Neuronal stem cell (in vitro differentiated cells): ENCODE measurements around the gene LRRN4.

ENCODE experiments used
- DNase-seq: peaks from one replicate; pipeline ENCODE4 v3.0.0-alpha.2; 2013; ENCODE audit warnings: low spot score
- H2AFZ ChIP-seq: one replicate; pipeline ENCODE4 v1.6.1; 2013; ENCODE audit warnings: mild to moderate bottlenecking, low read length, inconsistent platforms
- H2AK5ac ChIP-seq: 2 replicates; pipeline ENCODE4 v1.6.1; 2013; ENCODE audit warnings: low read depth, mild to moderate bottlenecking, inconsistent platforms, low read length, moderate library complexity, mixed read lengths
- H2BK120ac ChIP-seq: 2 replicates; pipeline ENCODE4 v1.6.1; 2013; ENCODE audit warnings: low read depth, mild to moderate bottlenecking, inconsistent platforms, low read length, moderate library complexity, mixed read lengths
- H2BK12ac ChIP-seq: one replicate; pipeline ENCODE4 v1.6.1; 2013; ENCODE audit warnings: low read length, inconsistent platforms
- H2BK15ac ChIP-seq: 2 replicates; pipeline ENCODE4 v1.6.1; 2013; ENCODE audit warnings: mild to moderate bottlenecking, low read length, inconsistent platforms, mixed read lengths
- H2BK5ac ChIP-seq: one replicate; pipeline ENCODE4 v1.6.1; 2013; ENCODE audit warnings: inconsistent platforms, mild to moderate bottlenecking, low read length, moderate library complexity
- H3K14ac ChIP-seq: one replicate; pipeline ENCODE4 v1.6.1; 2013; ENCODE audit warnings: low read length, inconsistent platforms
- H3K18ac ChIP-seq: 2 replicates; pipeline ENCODE4 v1.6.1; 2013; ENCODE audit warnings: low read length, inconsistent platforms
- H3K23ac ChIP-seq: 2 replicates; pipeline ENCODE4 v1.6.1; 2013; ENCODE audit warnings: low read depth, mild to moderate bottlenecking, mixed read lengths, low read length, inconsistent platforms; ENCODE audit not compliant: poor library complexity
- H3K27ac ChIP-seq: replicated peaks from 3 replicates; pipeline ENCODE4 v1.5.1; 2013; ENCODE audit warnings: low read length, inconsistent platforms
- H3K27me3 ChIP-seq, 3 experiments: 2 replicates each; pipeline ENCODE4 v1.6.1; 2013; ENCODE audit warnings: low read length in 3 of 3, mild to moderate bottlenecking in 2 of 3, inconsistent platforms in 1 of 3, low read depth in 1 of 3, mixed read lengths in 1 of 3, moderate library complexity in 1 of 3; ENCODE audit not compliant: control insufficient read depth in 3 of 3, insufficient read depth in 3 of 3
- H3K36me3 ChIP-seq, 2 donors: replicated peaks in 1 of 2; 2 replicates each; pipeline ENCODE4 v1.6.1; 2013; ENCODE audit warnings: low read length in 2 of 2; ENCODE audit not compliant: control insufficient read depth in 2 of 2, insufficient read depth in 2 of 2
- H3K4ac ChIP-seq: 2 replicates; pipeline ENCODE4 v1.6.1; 2013; ENCODE audit warnings: inconsistent platforms, mild to moderate bottlenecking, low read length, moderate library complexity
- H3K4me1 ChIP-seq, 2 donors: 1 replicate in 1 of 2; 2 replicates in 1 of 2; pipeline ENCODE4 v1.6.1; 2013; ENCODE audit warnings: low read length in 2 of 2, low read depth in 1 of 2; ENCODE audit not compliant: control insufficient read depth in 2 of 2, insufficient read depth in 1 of 2
- H3K4me2 ChIP-seq: one replicate; pipeline ENCODE4 v1.6.1; 2013; ENCODE audit warnings: mild to moderate bottlenecking, low read length, inconsistent platforms; ENCODE audit not compliant: insufficient read depth, poor library complexity, severe bottlenecking
- H3K4me3 ChIP-seq, 2 donors: 2 replicates each; pipeline ENCODE4 v1.5.1; 2013; ENCODE audit warnings: low read length in 2 of 2, mild to moderate bottlenecking in 2 of 2, inconsistent platforms in 1 of 2, moderate library complexity in 1 of 2
- H3K79me1 ChIP-seq: one replicate; pipeline ENCODE4 v1.6.1; 2013; ENCODE audit warnings: low read depth, mild to moderate bottlenecking, inconsistent platforms, low read length, moderate library complexity
- H3K9ac ChIP-seq: one replicate; pipeline ENCODE4 v1.6.1; 2013; ENCODE audit warnings: mild to moderate bottlenecking, low read depth, low read length, inconsistent platforms; ENCODE audit not compliant: poor library complexity
- H3K9me3 ChIP-seq, 2 donors: replicated peaks in 1 of 2; 2 replicates each; pipeline versions ENCODE3 to v1.6.1; 2013; ENCODE audit warnings: low read length in 2 of 2, mild to moderate bottlenecking in 2 of 2, inconsistent platforms in 1 of 2, low read depth in 1 of 2, mixed read lengths in 1 of 2, moderate library complexity in 1 of 2; ENCODE audit not compliant: control insufficient read depth in 2 of 2, insufficient read depth in 1 of 2
- H4K8ac ChIP-seq: one replicate; pipeline ENCODE4 v1.6.1; 2013; ENCODE audit warnings: low read depth, mild to moderate bottlenecking, inconsistent platforms, low read length, moderate library complexity
- H4K91ac ChIP-seq: one replicate; pipeline ENCODE4 v1.6.1; 2013; ENCODE audit warnings: low read length, low read depth, mild to moderate bottlenecking, inconsistent platforms; ENCODE audit not compliant: poor library complexity
- WGBS, 2 donors: extraction: QIAGEN DNeasy Blood & Tissue Kit; methylation state at CpG; one replicate each; pipeline ENCODE4 v1.1.7; 2013; ENCODE audit warnings: missing lambda C conversion rate in 2 of 2, mixed read lengths in 1 of 2; ENCODE audit not compliant: insufficient read length in 2 of 2, insufficient replicate concordance in 1 of 2; ENCODE audit errors: extremely low coverage in 2 of 2; 5-methylcytosine and 5-hydroxymethylcytosine counted together

Gene LRRN4

GRCh38 chr20:6045566-6045965 lies 8.3 kb downstream of the LRRN4 start:
- Histone ChIP-seq H2BK12ac (no peak overlapping the region), H3K36me3 (peaks cover 8 to 17% of the 10 kb centered on the region in 2 donors), H2AK5ac (no peak overlapping the region)

GRCh38 chr20:6044115-6044514 lies 9.7 kb downstream of the LRRN4 start:
- H2BK5ac ChIP-seq = no peak overlapping the region
- no peak overlapping the region for H3K14ac ChIP-seq
- DNase-seq = no peak
- H2AFZ ChIP-seq = no peak overlapping the region
- no peak overlapping the region for H2BK12ac ChIP-seq
- H3K4ac ChIP-seq = no peak overlapping the region
- no peak overlapping the region for H3K4me2 ChIP-seq
- H3K27me3 ChIP-seq = peaks cover 0 to 5% (median 0%) of the 10 kb centered on the region in 3 experiments
- H4K8ac ChIP-seq = no peak overlapping the region
- no peaks in the 10 kb centered on the region for H3K4me1 ChIP-seq
- H3K18ac ChIP-seq = no peak overlapping the region
- peaks cover 2% of the 10 kb centered on the region for H3K79me1 ChIP-seq
- no peak overlapping the region for H2BK15ac ChIP-seq
- H3K36me3 ChIP-seq = peaks cover 8 to 32% of the 10 kb centered on the region in 2 donors
- H3K23ac ChIP-seq = no peak overlapping the region
- no CpG with 5 or more reads among the region's 2 CpGs for WGBS, 2 donors
- no peak overlapping the region for H2AK5ac ChIP-seq
- H3K9me3 ChIP-seq = no peaks in the 10 kb centered on the region
- H4K91ac ChIP-seq = no peak overlapping the region
- H2BK120ac ChIP-seq = peak overlapping the region; percentile 64
- no peak overlapping the region for H3K4me3 ChIP-seq
- no peak overlapping the region for H3K27ac ChIP-seq
- no peak overlapping the region for H3K9ac ChIP-seq

More at GRCh38 chr20:6045566-6045965, 8.3 kb downstream of the LRRN4 start:
- no peak overlapping the region for H3K27ac ChIP-seq
- peaks cover 2% of the 10 kb centered on the region for H3K79me1 ChIP-seq
- peaks cover 0 to 15% (median 6%) of the 10 kb centered on the region in 3 experiments for H3K27me3 ChIP-seq
- no peaks in the 10 kb centered on the region for H3K4me1 ChIP-seq
- no peak overlapping the region for H3K4me3 ChIP-seq
- no peak overlapping the region for H4K91ac ChIP-seq
- DNase-seq = no peak
- H3K18ac ChIP-seq = no peak overlapping the region
- H3K23ac ChIP-seq = no peak overlapping the region
- H2BK5ac ChIP-seq = no peak overlapping the region
- no peak overlapping the region for H3K4me2 ChIP-seq
- no peak overlapping the region for H4K8ac ChIP-seq
- no peak overlapping the region for H3K14ac ChIP-seq
- H2AFZ ChIP-seq = no peak overlapping the region
- no peak overlapping the region for H2BK15ac ChIP-seq
- H3K9ac ChIP-seq = no peak overlapping the region
- H3K4ac ChIP-seq = no peak overlapping the region
- H2BK120ac ChIP-seq = no peak overlapping the region
- H3K9me3 ChIP-seq = no peaks in the 10 kb centered on the region

GRCh38 chr20:6041808-6042265 lies 12.0 kb downstream of the LRRN4 start:
- no peak for DNase-seq
- H2AFZ ChIP-seq = no peak overlapping the region
- H3K4me1 ChIP-seq = peaks cover 0 to 5% of the 10 kb centered on the region in 2 donors
- no peaks in the 10 kb centered on the region for H3K27me3 ChIP-seq
- H2BK12ac ChIP-seq = no peak overlapping the region
- peak overlapping the region; percentile 53 for H2BK5ac ChIP-seq
- H2AK5ac ChIP-seq = no peak overlapping the region
- H3K4me3 ChIP-seq = no peak overlapping the region
- no peak overlapping the region for H3K4me2 ChIP-seq
- WGBS, 2 donors = no CpG with 5 or more reads among the region's 26 CpGs
- H2BK120ac ChIP-seq = no peak overlapping the region
- no peak overlapping the region for H4K8ac ChIP-seq
- no peak overlapping the region for H3K18ac ChIP-seq
- H2BK15ac ChIP-seq = no peak overlapping the region
- H4K91ac ChIP-seq = no peak overlapping the region
- no peak overlapping the region for H3K14ac ChIP-seq
- no peak overlapping the region for H3K9ac ChIP-seq
- H3K4ac ChIP-seq = no peak overlapping the region
- H3K27ac ChIP-seq = no peak overlapping the region
- peaks cover 8 to 54% of the 10 kb centered on the region in 2 donors for H3K36me3 ChIP-seq
- H3K9me3 ChIP-seq = no peaks in the 10 kb centered on the region
- peaks cover 4% of the 10 kb centered on the region for H3K79me1 ChIP-seq
- H3K23ac ChIP-seq = peak overlapping the region; percentile 73

- H3K36me3 ChIP-seq = peaks cover 8 to 61% of the 10 kb centered on the region in 2 donors
- no peak overlapping the region for H4K8ac ChIP-seq
- H3K79me1 ChIP-seq = peaks cover 4% of the 10 kb centered on the region
- no peak overlapping the region for H2BK120ac ChIP-seq
- no peak overlapping the region for H3K27ac ChIP-seq
- H3K18ac ChIP-seq = peak overlapping the region; percentile 17
- no peak for DNase-seq
- H4K91ac ChIP-seq = no peak overlapping the region
- no peak overlapping the region for H2AK5ac ChIP-seq
- H3K14ac ChIP-seq = no peak overlapping the region
- H2AFZ ChIP-seq = no peak overlapping the region
- H2BK5ac ChIP-seq = peak overlapping the region; percentile 53
- no peaks in the 10 kb centered on the region for H3K9me3 ChIP-seq
- peak overlapping the region; percentile 44 for H3K9ac ChIP-seq
- no peak overlapping the region for H3K4me3 ChIP-seq
- peak overlapping the region; percentile 73 for H3K23ac ChIP-seq
- no peaks in the 10 kb centered on the region for H3K27me3 ChIP-seq
- H2BK15ac ChIP-seq = no peak overlapping the region
- H3K4ac ChIP-seq = no peak overlapping the region
- no peak overlapping the region for H2BK12ac ChIP-seq
- no CpG with 5 or more reads among the region's 67 CpGs for WGBS, 2 donors
- H3K4me2 ChIP-seq = no peak overlapping the region
- H3K4me1 ChIP-seq = peaks cover 0 to 5% of the 10 kb centered on the region in 2 donors
Observed at GRCh38 chr20:6040958-6041807, 12.7 kb downstream of the LRRN4 start.
